NCI-H748 (cell line): ENCODE results near the gene RBM38.

Experiments
- DNase-seq: peaks from one replicate; lab custom pipeline; 2025; ENCODE audit not compliant: unreplicated experiment; lab: John Stamatoyannopoulos, UW

RBM38 gene

DNA sequence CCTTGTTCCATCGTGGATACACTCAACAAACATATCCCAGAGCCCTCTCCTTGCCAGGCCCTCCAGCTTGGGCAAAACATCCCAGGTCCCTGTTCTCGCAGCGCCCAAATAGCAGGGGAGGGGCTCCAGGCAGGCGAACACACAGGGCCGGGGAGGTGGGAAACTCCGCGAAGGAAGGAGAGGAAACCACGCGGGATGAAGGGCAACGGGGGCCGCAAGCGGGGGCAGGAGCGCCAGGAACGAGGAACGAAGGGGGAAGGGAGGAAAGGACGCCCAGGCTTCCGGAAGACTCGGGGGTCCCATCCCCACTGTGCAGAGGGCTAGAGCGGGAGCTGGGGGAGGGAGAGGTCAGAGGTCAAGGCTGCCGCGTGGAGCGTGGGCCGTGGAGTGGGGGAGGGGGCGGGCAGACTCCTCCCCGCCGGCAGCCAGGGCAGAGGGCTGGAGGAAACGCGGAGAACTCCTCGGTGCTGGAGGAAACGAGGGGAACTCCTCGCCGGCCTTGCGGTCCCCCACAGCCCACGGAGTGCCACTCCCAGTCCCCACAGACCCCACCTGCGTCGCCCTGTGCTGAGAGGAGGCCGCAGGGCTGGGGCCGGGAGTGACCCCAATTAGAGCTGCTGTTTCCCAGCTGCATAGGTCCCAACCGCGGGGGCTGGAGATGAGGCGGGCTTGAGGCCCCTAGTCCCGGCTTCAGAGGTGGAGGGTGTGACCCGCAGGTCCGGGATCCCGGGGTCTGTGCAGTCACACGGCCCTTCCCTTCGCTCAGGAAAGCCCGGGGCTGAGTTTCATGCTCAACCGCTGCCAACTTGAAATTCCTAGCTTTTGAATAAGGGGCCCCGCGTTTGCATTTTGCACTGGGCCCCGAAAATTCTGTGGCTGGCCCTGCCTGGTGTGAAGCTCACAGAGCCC, 1.2 kb upstream of the RBM38 start:
- peak; percentile 23 for DNase-seq

GRCh38 chr20:57391439-57392301, 474 bp downstream of the RBM38 start:
- DNase-seq, result peak; percentile 44

DNA sequence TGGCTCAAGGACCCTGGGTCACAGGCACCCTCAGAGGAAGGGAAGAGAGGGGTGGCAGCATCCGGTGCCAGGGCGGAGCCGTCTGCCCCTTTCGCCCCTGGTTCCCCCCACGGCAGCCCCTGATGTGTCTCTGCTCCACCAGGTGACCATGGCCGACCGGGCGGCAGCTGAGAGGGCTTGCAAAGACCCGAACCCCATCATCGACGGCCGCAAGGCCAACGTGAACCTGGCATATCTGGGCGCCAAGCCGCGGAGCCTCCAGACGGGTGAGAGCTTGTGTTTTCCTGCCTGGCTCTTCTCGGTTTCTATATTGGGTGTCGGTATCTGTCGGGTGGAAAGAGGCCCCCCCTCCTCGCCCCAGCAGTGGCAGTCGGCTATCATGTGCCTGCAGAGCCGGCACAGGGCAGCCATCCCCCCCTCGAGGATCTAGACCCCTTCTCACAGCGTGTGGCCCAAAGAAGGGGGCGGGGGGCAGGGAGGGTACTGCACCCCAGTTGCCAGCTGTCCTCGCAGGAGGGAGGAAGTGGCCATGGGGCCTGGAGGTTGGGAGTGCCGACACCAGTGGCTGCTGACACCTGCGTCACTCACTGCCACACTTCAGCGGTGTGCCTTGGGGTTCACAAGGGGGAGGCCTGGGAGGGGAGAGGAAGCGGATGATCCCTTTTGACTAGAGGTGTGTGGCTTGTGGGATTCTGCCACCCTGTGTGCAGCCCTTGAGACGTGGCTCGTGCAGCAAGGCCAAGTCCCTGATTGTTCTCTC, 1.5 kb downstream of the RBM38 start:
- DNase-seq, result peak; percentile 12

GRCh38 chr20:57393321-57394120, 2.3 kb downstream of the RBM38 start:
- peak; percentile 85 for DNase-seq

- DNase-seq, result no peak
These were observed 3.2 kb downstream of the RBM38 start for GRCh38 chr20:57394121-57395082.

- DNase-seq, result no peak
These were observed 4.1 kb downstream of the RBM38 start for GRCh38 chr20:57395111-57395966.

- DNase-seq, result no peak
These were observed 5.2 kb downstream of the RBM38 start for GRCh38 chr20:57396212-57396983.

- no peak for DNase-seq
These were observed 5.9 kb downstream of the RBM38 start for GRCh38 chr20:57396984-57397692.

DNA sequence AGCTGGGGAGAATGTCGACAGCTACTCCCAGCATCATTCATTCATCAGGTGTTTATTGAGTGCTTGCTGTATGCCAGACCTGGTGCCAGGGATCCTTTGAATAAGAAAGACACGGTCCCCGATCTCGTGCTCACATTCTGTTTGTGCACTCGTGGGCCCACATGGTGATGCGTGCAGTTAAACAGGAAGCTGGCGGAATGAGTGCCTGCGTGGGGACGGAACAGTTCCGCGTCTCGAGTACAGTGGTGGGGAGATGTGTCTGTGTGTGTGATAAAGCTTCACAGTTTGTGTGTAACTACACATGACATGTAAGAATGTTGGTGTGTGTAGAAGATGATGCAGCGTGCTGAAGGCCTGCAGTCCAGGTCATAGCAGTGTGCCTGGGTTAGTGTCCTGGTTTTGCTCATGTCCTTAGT, 6.5 kb downstream of the RBM38 start:
- DNase-seq, result no peak

DNA sequence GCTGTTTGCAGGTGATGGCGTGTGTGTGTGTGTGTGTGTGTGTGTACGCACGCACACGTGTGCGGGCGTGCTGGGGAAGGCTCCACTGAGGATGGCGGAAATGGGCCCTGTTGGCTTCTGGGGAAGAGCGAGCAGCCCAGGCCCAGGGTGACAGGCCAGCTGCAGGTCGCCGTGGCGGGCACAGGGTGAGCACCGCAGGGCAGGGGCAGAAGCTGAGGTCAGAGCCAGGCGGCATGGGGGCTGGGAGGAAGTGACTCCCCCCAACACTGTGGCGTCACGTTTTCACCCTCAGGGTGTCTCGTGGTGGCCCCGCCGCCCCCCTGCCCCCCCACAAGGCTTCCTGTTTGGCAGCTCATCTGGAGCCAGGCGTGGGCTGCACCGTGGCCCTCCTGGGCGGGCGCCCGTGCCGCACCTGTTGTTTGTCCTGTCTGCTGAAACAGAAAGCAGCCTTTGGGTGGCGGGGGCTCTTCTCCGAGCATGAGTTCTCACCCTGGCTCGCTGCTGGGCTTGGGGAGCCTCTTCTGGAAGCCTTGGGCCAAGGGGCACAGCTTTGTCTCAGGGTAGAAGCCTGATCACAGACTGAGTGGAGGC, 7.1 kb downstream of the RBM38 start:
- peak; percentile 75 for DNase-seq

GRCh38 chr20:57398901-57399535, 7.8 kb downstream of the RBM38 start:
- no peak for DNase-seq

DNA sequence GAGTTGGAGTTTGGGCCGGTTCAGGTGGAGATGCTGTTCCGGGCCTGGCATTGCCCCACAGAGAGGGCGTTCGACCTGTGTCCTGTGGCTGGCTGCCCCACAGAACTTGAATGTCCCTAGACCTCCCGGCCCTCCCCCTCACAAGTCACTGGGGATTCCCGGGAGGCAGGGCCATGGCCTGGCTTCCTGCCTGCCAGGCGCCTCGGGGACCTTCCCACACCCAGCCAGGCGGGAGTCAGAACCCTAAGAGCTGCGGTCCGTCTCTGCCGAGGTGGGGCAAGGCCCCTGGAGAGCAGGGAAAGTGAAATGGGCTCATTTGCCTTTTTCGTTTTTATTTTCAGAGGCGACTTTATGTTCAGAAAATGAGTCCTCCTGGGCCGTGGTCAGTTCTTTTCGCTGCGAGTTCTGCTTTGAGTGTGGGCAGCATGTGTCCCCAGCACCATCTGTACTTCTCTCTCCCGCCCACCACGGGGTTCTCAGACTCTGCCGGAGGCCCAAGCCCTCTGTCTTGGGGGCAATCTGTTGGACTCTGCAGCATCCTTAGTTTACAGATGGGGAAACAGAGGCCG, 8.5 kb downstream of the RBM38 start:
- DNase-seq, result no peak

GRCh38 chr20:57400231-57400701, 9.1 kb downstream of the RBM38 start:
- DNase-seq, result no peak

DNA sequence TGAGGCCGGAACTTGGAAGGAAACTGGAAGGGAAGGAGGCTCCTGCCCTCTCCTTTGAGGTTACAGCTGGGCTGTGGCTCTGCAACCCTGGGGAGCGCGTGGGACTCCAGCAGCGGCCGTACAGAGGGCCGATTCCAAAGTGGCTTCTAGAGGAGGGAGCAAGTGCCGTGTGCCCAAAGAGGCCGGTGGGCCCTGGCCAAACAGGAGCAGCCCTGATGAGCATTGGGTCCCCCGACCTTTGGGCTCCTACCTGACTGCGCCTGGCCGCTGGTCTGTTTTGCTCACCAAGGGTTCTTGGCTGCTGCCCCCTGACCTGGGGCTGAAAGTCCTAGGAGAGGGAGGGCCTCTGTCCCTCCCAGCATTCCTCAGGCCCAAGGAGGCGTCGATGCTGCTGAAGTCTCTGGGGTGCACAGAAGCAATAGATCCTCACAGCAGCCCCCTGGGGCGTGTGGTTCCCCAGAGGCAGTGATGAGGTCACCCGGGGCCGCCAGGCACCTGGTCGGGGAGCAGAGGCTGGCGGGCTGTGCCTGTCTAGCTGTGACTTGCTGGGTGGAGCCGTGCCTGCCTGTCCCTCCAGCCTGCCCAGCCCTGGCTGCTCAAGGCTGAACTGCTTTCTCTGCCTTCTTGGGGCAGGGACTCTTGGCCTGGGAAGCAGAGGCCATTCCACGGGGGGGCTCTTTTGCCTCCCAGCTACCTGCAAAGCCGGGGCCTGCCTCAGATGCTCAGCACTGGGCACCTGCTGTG, 9.8 kb downstream of the RBM38 start:
- DNase-seq, result no peak

GRCh38 chr20:57401565-57401918, 10.3 kb downstream of the RBM38 start:
- DNase-seq, result no peak
